WTC11 (cell line): ENCODE results near the gene CIB2. TPM values are rescaled to one million over a fixed set of nuclear protein-coding genes. Genes with fewer than 3 reads are reported as not detected.

ENCODE experiments used
- ATAC-seq: fragments of 200-7000 bp; cut with Tn5 transposase; 2 replicates; pipeline ENCODE4 v1.10.0; 2021; ENCODE audit warnings: mild to moderate bottlenecking, moderate library complexity
- CTCF ChIA-PET: fragments of 300-600 bp; sonication (Branson Sonifier 250); formaldehyde crosslinking; loops from one replicate; lab custom pipeline; 2021; ENCODE audit warnings: antibody characterized with exemption; lab: Charles Lee
- POLR2A ChIA-PET: fragments of 350-600 bp; sonication (Branson Sonifier 250); formaldehyde crosslinking; loops from one replicate; lab custom pipeline; 2021; ENCODE audit warnings: antibody characterized with exemption; lab: Charles Lee
- DNase-seq: peaks from one replicate; pipeline ENCODE4 v3.0.0; 2021; ENCODE audit warnings: low spot score
- H3K27ac Mint-ChIP-seq: 2 replicates; pipeline ENCODE4 v1.8.0; 2021; ENCODE audit warnings: mixed read lengths
- H3K27me3 Mint-ChIP-seq: 2 replicates; pipeline ENCODE4 v1.8.0; 2021; ENCODE audit warnings: low read depth, mild to moderate bottlenecking, moderate library complexity, mixed read lengths
- H3K36me3 Mint-ChIP-seq: 2 replicates; pipeline ENCODE4 v1.8.0; 2021; ENCODE audit warnings: mixed read lengths
- H3K4me1 Mint-ChIP-seq: 2 replicates; pipeline ENCODE4 v1.8.0; 2022; ENCODE audit warnings: mixed read lengths
- H3K4me3 Mint-ChIP-seq: 2 replicates; pipeline ENCODE4 v1.8.0; 2021; ENCODE audit warnings: mild to moderate bottlenecking, moderate library complexity, mixed read lengths
- H3K9me3 Mint-ChIP-seq: 2 replicates; pipeline ENCODE4 v1.8.0; 2021; ENCODE audit warnings: mixed read lengths
- AR ChIP-seq: fragments of 250-450 bp; sonication (Bioruptor Pico); IDR thresholded peaks from 2 replicates; pipeline ENCODE4 v1.9.0; 2021; ENCODE audit warnings: mild to moderate bottlenecking
- ATF6 ChIP-seq: sonication (generic); formaldehyde crosslinking; IDR thresholded peaks from 2 replicates; pipeline ENCODE4 v1.8.1; 2023; ENCODE audit warnings: mild to moderate bottlenecking, missing genetic modification reagents
- CBFB ChIP-seq: sonication (generic); formaldehyde crosslinking; IDR thresholded peaks from 2 replicates; pipeline ENCODE4 v1.8.1; 2022; ENCODE audit warnings: mild to moderate bottlenecking, low read depth, missing genetic modification reagents
- HMGXB4 ChIP-seq: sonication (generic); formaldehyde crosslinking; IDR thresholded peaks from 2 replicates; pipeline ENCODE4 v1.8.1; 2023; ENCODE audit warnings: mild to moderate bottlenecking, moderate library complexity, missing genetic modification reagents
- NFATC4 ChIP-seq: fragments of 250-450 bp; sonication (Bioruptor Pico); IDR thresholded peaks from 2 replicates; pipeline ENCODE4 v1.9.0; 2021; ENCODE audit warnings: mild to moderate bottlenecking
- NR1H2 ChIP-seq: sonication (generic); formaldehyde crosslinking; IDR thresholded peaks from 2 replicates; pipeline ENCODE4 v1.9.0; 2021; ENCODE audit warnings: mild to moderate bottlenecking, moderate library complexity, missing genetic modification reagents
- ZNF219 ChIP-seq: sonication (generic); formaldehyde crosslinking; IDR thresholded peaks from 2 replicates; pipeline ENCODE4 v1.8.0; 2023; ENCODE audit warnings: missing genetic modification reagents, mild to moderate bottlenecking, borderline replicate concordance
- ZNF263 ChIP-seq: sonication (generic); formaldehyde crosslinking; IDR thresholded peaks from 2 replicates; pipeline ENCODE4 v1.8.1; 2022; ENCODE audit warnings: low read depth, mild to moderate bottlenecking, moderate library complexity, missing genetic modification reagents
- ZNF396 ChIP-seq: fragments of 250-450 bp; sonication (Bioruptor Pico); IDR thresholded peaks from 2 replicates; pipeline ENCODE4 v1.8.0; 2021; ENCODE audit warnings: mild to moderate bottlenecking, moderate library complexity, borderline replicate concordance
- ZNF416 ChIP-seq: fragments of 250-450 bp; sonication (Bioruptor Pico); IDR thresholded peaks from 2 replicates; pipeline ENCODE4 v1.9.0; 2021; ENCODE audit warnings: mild to moderate bottlenecking, inconsistent platforms
- total RNA-seq: library from RNA; stranded (reverse); gene quantifications from 3 replicates; pipeline ENCODE4 v1.2.3, GENCODE V29; 2021
- TF ChIP-seq, protein P1 (sequence below): fragments of 250-450 bp; sonication (Bioruptor Pico); IDR thresholded peaks from 2 replicates; pipeline ENCODE4 v1.9.0; 2021; ENCODE audit warnings: moderate library complexity, mild to moderate bottlenecking, inconsistent platforms, borderline replicate concordance
- TF ChIP-seq, protein P2 (sequence below): sonication (generic); formaldehyde crosslinking; IDR thresholded peaks from 2 replicates; pipeline ENCODE4 v1.8.0; 2022; ENCODE audit warnings: mild to moderate bottlenecking, missing genetic modification reagents
- TF ChIP-seq, protein P3 (sequence below): sonication (generic); formaldehyde crosslinking; IDR thresholded peaks from 2 replicates; pipeline ENCODE4 v1.8.1; 2023; ENCODE audit warnings: mild to moderate bottlenecking, missing genetic modification reagents
- TF ChIP-seq, protein P4 (sequence below): fragments of 200-600 bp; IDR thresholded peaks from 2 replicates; pipeline ENCODE4 v1.8.0; 2022; ENCODE audit warnings: antibody characterized with exemption
- TF ChIP-seq, protein P5 (sequence below): sonication (generic); formaldehyde crosslinking; conservative IDR thresholded peaks from 2 replicates; pipeline ENCODE4 v1.8.1; 2022; ENCODE audit warnings: mild to moderate bottlenecking, missing genetic modification reagents

CIB2 gene
- total RNA-seq, 1 experiment from 2014 or later = 45.2 TPM

DNA sequence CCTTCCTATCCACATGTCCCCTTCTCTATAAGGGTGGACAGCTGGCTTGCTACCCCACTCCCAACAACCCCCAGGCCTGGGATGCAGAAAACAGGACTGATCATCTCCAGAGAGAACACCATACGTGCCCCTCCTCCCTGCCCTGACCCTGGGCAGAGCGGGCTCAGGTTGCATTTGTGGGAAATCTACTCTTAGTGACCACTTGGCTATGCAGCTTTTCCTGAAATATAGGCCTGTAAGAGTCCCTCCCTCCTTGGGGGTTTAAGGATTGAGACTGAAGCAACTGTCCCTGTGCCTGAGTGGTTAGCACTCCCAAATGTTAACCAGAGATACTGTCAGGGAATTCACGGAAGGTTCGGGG is 27.1 kb downstream of the CIB2 start (continued):
- no peak for TF ChIP-seq ZNF416 (CRISPR knock-in tag)
- no peak for TF ChIP-seq ATF6 (CRISPR knock-in tag)
- TF ChIP-seq, protein P1, sequence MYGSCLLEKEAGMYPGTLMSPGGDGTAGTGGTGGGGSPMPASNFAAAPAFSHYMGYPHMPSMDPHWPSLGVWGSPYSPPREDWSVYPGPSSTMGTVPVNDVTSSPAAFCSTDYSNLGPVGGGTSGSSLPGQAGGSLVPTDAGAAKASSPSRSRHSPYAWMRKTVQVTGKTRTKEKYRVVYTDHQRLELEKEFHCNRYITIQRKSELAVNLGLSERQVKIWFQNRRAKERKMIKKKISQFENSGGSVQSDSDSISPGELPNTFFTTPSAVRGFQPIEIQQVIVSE = no peak
- TF ChIP-seq, protein P2, sequence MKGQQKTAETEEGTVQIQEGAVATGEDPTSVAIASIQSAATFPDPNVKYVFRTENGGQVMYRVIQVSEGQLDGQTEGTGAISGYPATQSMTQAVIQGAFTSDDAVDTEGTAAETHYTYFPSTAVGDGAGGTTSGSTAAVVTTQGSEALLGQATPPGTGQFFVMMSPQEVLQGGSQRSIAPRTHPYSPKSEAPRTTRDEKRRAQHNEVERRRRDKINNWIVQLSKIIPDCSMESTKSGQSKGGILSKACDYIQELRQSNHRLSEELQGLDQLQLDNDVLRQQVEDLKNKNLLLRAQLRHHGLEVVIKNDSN = no peak
- TF ChIP-seq, protein P3, sequence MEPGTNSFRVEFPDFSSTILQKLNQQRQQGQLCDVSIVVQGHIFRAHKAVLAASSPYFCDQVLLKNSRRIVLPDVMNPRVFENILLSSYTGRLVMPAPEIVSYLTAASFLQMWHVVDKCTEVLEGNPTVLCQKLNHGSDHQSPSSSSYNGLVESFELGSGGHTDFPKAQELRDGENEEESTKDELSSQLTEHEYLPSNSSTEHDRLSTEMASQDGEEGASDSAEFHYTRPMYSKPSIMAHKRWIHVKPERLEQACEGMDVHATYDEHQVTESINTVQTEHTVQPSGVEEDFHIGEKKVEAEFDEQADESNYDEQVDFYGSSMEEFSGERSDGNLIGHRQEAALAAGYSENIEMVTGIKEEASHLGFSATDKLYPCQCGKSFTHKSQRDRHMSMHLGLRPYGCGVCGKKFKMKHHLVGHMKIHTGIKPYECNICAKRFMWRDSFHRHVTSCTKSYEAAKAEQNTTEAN = no peak
- no peak for TF ChIP-seq ZNF396 (CRISPR knock-in tag)
- TF ChIP-seq ZNF219 (CRISPR knock-in tag) = no peak
- no peak for TF ChIP-seq HMGXB4 (CRISPR knock-in tag)

- DNase-seq (no peak), ATAC-seq (no peak)
- H3K4me3 Mint-ChIP-seq = no peak overlapping the region
- no peaks in the 10 kb centered on the region; the same call in 1 of the 2 replicates for H3K4me1 Mint-ChIP-seq
- H3K27ac Mint-ChIP-seq = no peak overlapping the region
- POLR2A ChIA-PET = no interaction called here
- no peaks in the 10 kb centered on the region; the same call in 1 of the 2 replicates for H3K27me3 Mint-ChIP-seq
- no peaks in the 10 kb centered on the region for H3K9me3 Mint-ChIP-seq
- peaks cover 9% of the 10 kb centered on the region; the same call in 1 of the 2 replicates for H3K36me3 Mint-ChIP-seq
- TF ChIP-seq, protein P1 = no peak
- TF ChIP-seq NR1H2 (CRISPR knock-in tag) (no peak), AR (CRISPR knock-in tag) (no peak), ZNF263 (CRISPR knock-in tag) (no peak), CBFB (CRISPR knock-in tag) (no peak), NFATC4 (CRISPR knock-in tag) (no peak)
- TF ChIP-seq, protein P4, sequence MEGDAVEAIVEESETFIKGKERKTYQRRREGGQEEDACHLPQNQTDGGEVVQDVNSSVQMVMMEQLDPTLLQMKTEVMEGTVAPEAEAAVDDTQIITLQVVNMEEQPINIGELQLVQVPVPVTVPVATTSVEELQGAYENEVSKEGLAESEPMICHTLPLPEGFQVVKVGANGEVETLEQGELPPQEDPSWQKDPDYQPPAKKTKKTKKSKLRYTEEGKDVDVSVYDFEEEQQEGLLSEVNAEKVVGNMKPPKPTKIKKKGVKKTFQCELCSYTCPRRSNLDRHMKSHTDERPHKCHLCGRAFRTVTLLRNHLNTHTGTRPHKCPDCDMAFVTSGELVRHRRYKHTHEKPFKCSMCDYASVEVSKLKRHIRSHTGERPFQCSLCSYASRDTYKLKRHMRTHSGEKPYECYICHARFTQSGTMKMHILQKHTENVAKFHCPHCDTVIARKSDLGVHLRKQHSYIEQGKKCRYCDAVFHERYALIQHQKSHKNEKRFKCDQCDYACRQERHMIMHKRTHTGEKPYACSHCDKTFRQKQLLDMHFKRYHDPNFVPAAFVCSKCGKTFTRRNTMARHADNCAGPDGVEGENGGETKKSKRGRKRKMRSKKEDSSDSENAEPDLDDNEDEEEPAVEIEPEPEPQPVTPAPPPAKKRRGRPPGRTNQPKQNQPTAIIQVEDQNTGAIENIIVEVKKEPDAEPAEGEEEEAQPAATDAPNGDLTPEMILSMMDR = no peak
- TF ChIP-seq, protein P5, sequence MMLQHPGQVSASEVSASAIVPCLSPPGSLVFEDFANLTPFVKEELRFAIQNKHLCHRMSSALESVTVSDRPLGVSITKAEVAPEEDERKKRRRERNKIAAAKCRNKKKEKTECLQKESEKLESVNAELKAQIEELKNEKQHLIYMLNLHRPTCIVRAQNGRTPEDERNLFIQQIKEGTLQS (CRISPR knock-in tag) = no peak
- CTCF ChIA-PET = interaction anchor here (1.0 to 1.4 kb wide), 2 partner anchors 103 to 144 kb away, joined by 3 to 4 read pairs; no protein-coding TSS in a partner anchor
Observed at GRCh38 chr15:78103406-78104118, 27.7 kb downstream of the CIB2 start.
